ENCODE measurements around the gene ADRA2B. TPM values are rescaled to one million over a fixed set of nuclear protein-coding genes. Genes with fewer than 3 reads are reported as not detected.

ADRA2B gene
- total RNA-seq, 2 experiments from 2014 or later, result 0.29 to 0.34 TPM

DNA sequence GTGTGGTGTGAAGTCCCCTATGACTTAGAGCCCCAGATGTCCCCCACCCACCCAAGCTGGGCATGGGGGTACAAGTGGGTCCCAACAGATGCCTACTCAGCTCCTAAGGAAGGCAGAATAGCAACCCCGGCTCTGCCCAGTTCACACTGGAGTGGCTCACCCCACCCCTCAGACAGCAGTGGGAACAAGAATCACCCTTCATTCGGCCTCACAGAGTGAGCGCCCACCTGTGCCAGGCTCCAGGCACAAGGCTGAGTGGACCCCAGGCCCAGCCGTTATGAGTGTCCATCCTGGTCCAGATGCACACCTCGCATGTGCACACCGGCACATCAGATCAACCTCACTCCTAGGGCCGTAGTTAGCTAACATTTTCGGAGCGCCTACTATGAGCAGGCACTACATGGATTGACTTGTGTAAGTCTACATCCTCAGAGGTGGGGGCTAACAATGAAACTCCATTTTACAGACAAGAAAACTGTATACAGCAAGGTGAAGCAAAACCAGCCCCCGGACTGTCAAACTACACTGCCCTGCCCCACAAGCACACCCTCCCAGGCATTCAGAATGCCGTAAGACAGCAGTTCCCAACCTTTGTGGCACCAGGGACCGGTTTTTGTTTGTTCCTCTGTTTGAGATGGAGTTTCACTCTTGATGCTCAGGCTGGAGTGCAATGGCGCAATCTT lies 24.7 kb upstream of the ADRA2B start:
- no peak for ATAC-seq
- ChIA-PET CTCF (interaction anchor here (0.7 to 14.1 kb wide), 10 partner anchors 10 to 149 kb away, joined by 3 to 540 read pairs (median 16); partner anchors contain the start of genes ADRA2B and ANKRD36C), POLR2A (interaction anchor here (1.9 to 14.8 kb wide), 5 partner anchors 9 to 126 kb away, joined by 9 to 690 read pairs (median 67); partner anchors contain the start of gene CIAO1)
- H3K9me3 Mint-ChIP-seq, result no peaks in the 10 kb centered on the region
- DNase-seq, result no peak
- TF ChIP-seq CTCF (IDR thresholded peaks at IDR 0.05), result no peak
- peaks cover 34% of the 10 kb centered on the region for H3K36me3 Mint-ChIP-seq (ENCODE audit: low read depth)
- H3K4me1 Mint-ChIP-seq (ENCODE audit: low read depth), result peaks cover 29% of the 10 kb centered on the region
- H3K27me3 Mint-ChIP-seq, result no peaks in the 10 kb centered on the region
- peak overlapping the region; percentile 98 for H3K4me3 Mint-ChIP-seq
- H3K27ac Mint-ChIP-seq, result peak overlapping the region; percentile 94
- intact Hi-C loops (cut with micrococcal nuclease), result loop anchor here (10.0 kb wide), 2 partner anchors 184 to 394 kb away; partner anchors contain the start of genes ARID5A and ITPRIPL1

- Mint-ChIP-seq H3K27ac (peak overlapping the region; percentile 55), H3K36me3 (ENCODE audit: low read depth) (peaks cover 29% of the 10 kb centered on the region), H3K27me3 (no peaks in the 10 kb centered on the region), H3K4me3 (peak overlapping the region; percentile 7), H3K9me3 (no peaks in the 10 kb centered on the region), H3K4me1 (ENCODE audit: low read depth) (peaks cover 29% of the 10 kb centered on the region)
- TF ChIP-seq CTCF (IDR thresholded peaks at IDR 0.05), result no peak
- no peak for ATAC-seq
- intact Hi-C loops (cut with micrococcal nuclease), result loop anchor here (1.0 to 5.0 kb wide), 2 partner anchors 35 to 123 kb away; no protein-coding TSS in a partner anchor
- ChIA-PET POLR2A (interaction anchor here (0.8 to 14.8 kb wide), 8 partner anchors 8 to 69 kb away, joined by 3 to 690 read pairs (median 6); partner anchors contain the start of gene STARD7), CTCF (interaction anchor here (0.8 to 14.1 kb wide), 26 partner anchors 8 to 146 kb away, joined by 3 to 540 read pairs (median 5); partner anchors contain the start of genes ADRA2B and CIAO1)
- no peak for DNase-seq
These were observed 22.9 kb upstream of the ADRA2B start for GRCh38 chr2:96139181-96139758.

DNA sequence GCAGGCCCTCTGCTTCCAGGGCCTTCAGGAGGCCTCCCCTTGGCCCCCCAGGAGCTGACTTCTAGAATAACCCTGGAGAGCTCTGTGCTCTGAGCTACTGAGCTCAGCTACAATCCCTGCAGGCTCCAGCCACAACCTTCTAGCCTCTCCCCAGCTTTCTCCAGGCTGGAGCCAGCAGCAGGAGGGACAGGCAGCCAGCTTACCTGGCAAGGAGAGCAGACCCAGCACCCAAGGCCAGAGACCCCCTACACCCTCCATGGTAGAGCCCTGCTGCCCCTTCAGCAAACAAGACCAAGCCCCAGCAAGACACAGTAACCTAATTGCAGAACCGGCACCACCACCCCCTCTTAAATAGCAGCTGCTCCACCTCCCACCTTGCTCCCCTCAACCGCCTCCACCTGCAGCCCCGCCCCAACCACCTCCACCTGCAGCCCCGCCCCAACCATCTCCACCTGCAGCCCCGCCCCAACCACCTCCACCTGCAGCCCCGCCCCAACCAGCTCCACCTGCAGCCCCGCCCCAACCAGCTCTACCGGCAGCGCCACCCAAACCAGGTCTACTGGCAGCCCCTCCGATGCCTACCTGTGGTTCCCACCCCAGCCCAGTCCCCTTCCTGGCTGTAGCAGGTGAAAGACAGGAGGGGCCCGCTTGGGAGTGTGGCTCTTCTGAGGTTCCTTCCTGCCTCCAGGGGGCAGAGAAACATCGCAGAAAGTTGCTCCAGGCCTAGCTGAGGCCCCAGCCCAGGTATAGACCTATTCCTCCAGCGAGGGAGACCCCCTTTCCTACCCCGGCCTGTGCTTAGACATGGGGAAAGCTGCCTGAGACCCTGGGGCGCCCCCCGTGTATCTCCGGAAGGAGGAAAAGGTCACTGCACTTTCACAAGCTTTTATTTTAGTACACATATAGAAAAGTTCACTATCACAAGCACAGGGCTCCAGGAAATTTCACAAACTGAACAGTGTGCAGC lies 22.1 kb upstream of the ADRA2B start, which contains the start of gene ASTL:
TSS of gene ASTL (minus strand) at position 324 of the 967 bp plus-strand sequence. CDS start at position 258, 66 bp downstream.
- H3K36me3 Mint-ChIP-seq (ENCODE audit: low read depth), result peaks cover 21% of the 10 kb centered on the region
- intact Hi-C loops (cut with micrococcal nuclease), result loop anchor here (1.0 to 5.0 kb wide), 2 partner anchors 36 to 124 kb away; no protein-coding TSS in a partner anchor
- CTCF ChIA-PET, result interaction anchor here (0.7 to 14.1 kb wide), 31 partner anchors 8 to 146 kb away, joined by 3 to 540 read pairs (median 5); partner anchors contain the start of genes ADRA2B and CIAO1
- no peaks in the 10 kb centered on the region for H3K9me3 Mint-ChIP-seq
- no peaks in the 10 kb centered on the region for H3K27me3 Mint-ChIP-seq
- peaks cover 29% of the 10 kb centered on the region for H3K4me1 Mint-ChIP-seq (ENCODE audit: low read depth)
- H3K27ac Mint-ChIP-seq, result peak within 1 kb of the TSS; percentile 55
- peak; percentile 80 for DNase-seq
- peak; percentile 71 for TF ChIP-seq CTCF (IDR thresholded peaks at IDR 0.05)
- ATAC-seq, result peak; percentile 48
- peak within 1 kb of the TSS; percentile 7 for H3K4me3 Mint-ChIP-seq
- POLR2A ChIA-PET, result interaction anchor here (0.8 to 14.8 kb wide), 11 partner anchors 9 to 188 kb away, joined by 3 to 690 read pairs (median 4); partner anchors contain the start of gene STARD7

- intact Hi-C loops (cut with micrococcal nuclease), result loop anchor here (5.0 kb wide), 1 partner anchor 125 kb away; no protein-coding TSS in a partner anchor
- POLR2A ChIA-PET, result interaction anchor here (0.6 to 14.8 kb wide), 11 partner anchors 8 to 188 kb away, joined by 3 to 690 read pairs (median 5); partner anchors contain the start of gene DUSP2
- H3K36me3 Mint-ChIP-seq (ENCODE audit: low read depth), result peaks cover 12% of the 10 kb centered on the region
- H3K27ac Mint-ChIP-seq, result no peak overlapping the region
- DNase-seq (no peak), ATAC-seq (no peak)
- no peak for TF ChIP-seq CTCF (IDR thresholded peaks at IDR 0.05)
- H3K4me3 Mint-ChIP-seq, result no peak overlapping the region
- CTCF ChIA-PET, result interaction anchor here (0.8 to 14.1 kb wide), 14 partner anchors 10 to 145 kb away, joined by 3 to 540 read pairs (median 4); partner anchors contain the start of gene ADRA2B
- no peaks in the 10 kb centered on the region for H3K9me3 Mint-ChIP-seq
- peaks cover 27% of the 10 kb centered on the region for H3K4me1 Mint-ChIP-seq (ENCODE audit: low read depth)
- no peaks in the 10 kb centered on the region for H3K27me3 Mint-ChIP-seq
These were observed 21.2 kb upstream of the ADRA2B start for GRCh38 chr2:96137321-96138178.
